Suppressor macrophage treated with lipopolysaccharide for 4 hours (primary cell): ENCODE measurements around the gene KLK8.
"Not testable (repeated sequence)": the region's sequence is repeated elsewhere in the genome, so short reads cannot be mapped to it uniquely, and the experiment has no call there.

ENCODE experiments used
- DNase-seq: peaks from one replicate; pipeline ENCODE4 v3.0.0-alpha.2; 2020

Gene KLK8

GRCh38 chr19:51016798-51017683, 15.6 kb upstream of the KLK8 start:
- DNase-seq = peak; percentile 69

- no peak for DNase-seq
Observed at GRCh38 chr19:51015691-51016267, 14.4 kb upstream of the KLK8 start.

- DNase-seq = no peak
Observed at GRCh38 chr19:51014242-51014641, 12.8 kb upstream of the KLK8 start.

GRCh38 chr19:51012661-51013190, 11.3 kb upstream of the KLK8 start:
- DNase-seq = no peak

- DNase-seq = no peak
Observed at GRCh38 chr19:51010066-51010795, 8.8 kb upstream of the KLK8 start.

- no peak for DNase-seq
Observed at GRCh38 chr19:51009061-51009891, 7.9 kb upstream of the KLK8 start.

GRCh38 chr19:51007488-51007887, 6.1 kb upstream of the KLK8 start:
- no peak for DNase-seq

- no peak for DNase-seq
Observed at GRCh38 chr19:51006406-51006805, 5.0 kb upstream of the KLK8 start.

- DNase-seq = no peak
Observed at GRCh38 chr19:51005248-51005647, 3.8 kb upstream of the KLK8 start.

GRCh38 chr19:51003316-51003715, 1.9 kb upstream of the KLK8 start:
- DNase-seq = no peak

GRCh38 chr19:51002542-51003311, 1.3 kb upstream of the KLK8 start:
- DNase-seq = peak; percentile 37

GRCh38 chr19:51002089-51002532, 707 bp upstream of the KLK8 start:
- DNase-seq = no peak

GRCh38 chr19:51000981-51001380, 423 bp downstream of the KLK8 start:
- no peak for DNase-seq

- no peak for DNase-seq
Observed at GRCh38 chr19:51000426-51000825, 978 bp downstream of the KLK8 start.

- DNase-seq = no peak
Observed at GRCh38 chr19:50998686-50999085, 2.7 kb downstream of the KLK8 start.

- DNase-seq = no peak
Observed at GRCh38 chr19:50998061-50998460, 3.3 kb downstream of the KLK8 start.

GRCh38 chr19:50994129-50994528, 7.3 kb downstream of the KLK8 start:
- no peak for DNase-seq

GRCh38 chr19:50992666-50993035, 8.8 kb downstream of the KLK8 start:
- DNase-seq = no peak

- not testable (repeated sequence) for DNase-seq
Observed at GRCh38 chr19:50984416-50984815, 17.0 kb downstream of the KLK8 start.

GRCh38 chr19:50983625-50984292, 17.6 kb downstream of the KLK8 start, which contains the start of gene KLK7:
KLK7 (minus strand) TSS chr19:50983917; CDS start chr19:50982399, 1,518 bp downstream.
- DNase-seq = no peak

GRCh38 chr19:50982186-50982585, 19.2 kb downstream of the KLK8 start:
- no peak for DNase-seq
